HG02759 (cell line): Measurements from ENCODE around the gene AQP3.
A peak's percentile ranks its signal among the peaks of the same experiment; 100 is the strongest.
"Not testable (repeated sequence)": the region's sequence is repeated elsewhere in the genome, so short reads cannot be mapped to it uniquely, and the experiment has no call there.

Source experiments
- ATAC-seq: cut with Tn5 transposase; IDR thresholded peaks from one replicate; pipeline ENCODE4 v1.9.1; 2021; ENCODE audit warnings: mild to moderate bottlenecking, moderate library complexity; ENCODE audit not compliant: unreplicated experiment

AQP3 gene

DNA sequence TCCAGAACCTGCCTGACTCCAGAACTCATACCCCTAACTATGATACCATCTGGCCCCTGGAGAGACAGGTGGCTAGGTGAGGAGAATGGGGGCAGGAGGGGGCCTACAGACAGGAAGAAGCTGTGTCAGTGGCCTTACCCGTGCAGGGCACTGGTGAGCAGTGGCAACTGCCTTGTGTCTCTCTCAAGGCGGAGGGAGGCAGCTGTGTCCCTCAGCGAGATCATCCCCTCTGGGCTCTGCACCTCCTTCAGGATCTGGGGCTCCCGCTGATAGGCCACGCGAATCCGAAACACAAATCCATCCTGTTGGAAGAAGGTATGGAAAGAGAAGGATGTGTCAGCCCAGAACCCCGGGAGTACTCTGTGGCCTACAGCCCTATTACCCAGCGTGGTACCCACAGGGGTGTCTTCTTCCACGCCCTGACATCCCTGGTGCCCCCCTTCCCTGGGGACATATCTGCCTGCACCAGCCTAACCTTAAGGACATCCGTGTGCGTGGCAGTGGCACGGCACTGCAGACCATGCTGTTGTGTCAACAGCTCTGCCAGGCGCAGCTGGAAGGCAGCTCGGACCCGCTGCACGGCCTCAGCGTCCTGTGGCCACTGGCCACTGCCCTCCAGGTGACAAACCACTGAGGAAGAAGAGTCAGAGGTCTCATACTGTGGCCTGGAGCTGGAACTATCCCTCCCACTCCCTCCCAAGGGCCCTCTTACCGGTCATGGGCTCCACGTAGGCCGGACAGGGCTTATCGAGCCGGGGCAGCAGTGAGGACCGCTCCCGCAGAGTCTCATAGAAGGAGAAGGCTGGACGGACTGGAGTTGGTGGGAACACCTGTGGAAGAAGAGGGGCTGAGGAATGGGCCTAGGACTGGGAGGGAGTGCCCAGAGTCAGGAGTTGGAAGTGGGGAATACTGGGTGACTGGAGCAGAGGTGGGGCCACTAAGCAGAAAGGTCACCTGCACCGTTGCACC lies 18.5 kb upstream of the AQP3 start:
- ATAC-seq = no peak

DNA sequence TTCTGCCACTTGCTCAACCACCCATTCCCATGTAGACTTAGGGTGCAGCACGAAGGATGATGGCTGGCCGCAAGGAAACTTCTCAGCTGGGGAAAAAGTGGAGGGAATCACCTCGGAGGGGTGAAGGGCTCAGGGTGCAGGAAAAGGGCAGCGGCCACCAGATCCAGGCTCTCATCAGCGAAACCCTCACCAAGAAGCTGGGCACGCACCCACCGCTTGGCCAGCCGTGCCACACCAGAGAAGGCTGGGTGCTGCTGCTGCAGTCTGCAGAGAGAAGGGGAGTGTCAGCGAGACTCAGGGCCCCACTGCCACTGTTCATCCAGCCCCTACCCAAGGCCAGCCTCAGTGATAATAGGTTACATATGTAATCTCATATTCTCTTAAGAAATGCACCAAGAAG lies 17.7 kb upstream of the AQP3 start:
- no peak for ATAC-seq

DNA sequence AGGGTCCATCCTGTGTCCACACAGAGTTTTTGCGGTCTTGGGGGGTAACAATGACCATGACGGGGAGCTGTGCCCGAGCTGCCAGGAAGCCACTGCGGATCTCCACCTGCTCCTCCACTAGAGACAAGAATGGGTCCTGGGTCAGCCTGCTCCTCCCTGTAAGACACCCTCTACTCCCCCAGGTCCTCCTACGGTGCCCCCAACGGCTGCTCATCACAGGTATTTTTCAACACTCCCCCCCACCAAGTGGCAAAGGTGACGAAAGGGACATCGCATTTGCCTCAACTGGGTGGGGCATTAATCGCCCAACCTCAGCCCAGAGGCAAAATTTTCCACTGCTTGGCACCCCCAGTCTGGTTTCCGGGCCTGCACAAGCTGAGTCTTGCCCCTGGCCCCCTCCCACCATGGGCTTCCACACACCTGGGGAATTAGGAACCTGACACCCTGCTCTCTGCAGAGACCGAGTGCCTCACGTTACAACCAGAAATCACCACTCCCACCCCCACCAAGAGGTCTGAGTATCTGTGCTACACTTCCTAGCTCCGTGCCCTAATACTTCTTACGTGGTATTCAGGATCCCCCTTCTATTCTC lies 16.7 kb upstream of the AQP3 start:
- ATAC-seq = no peak

DNA sequence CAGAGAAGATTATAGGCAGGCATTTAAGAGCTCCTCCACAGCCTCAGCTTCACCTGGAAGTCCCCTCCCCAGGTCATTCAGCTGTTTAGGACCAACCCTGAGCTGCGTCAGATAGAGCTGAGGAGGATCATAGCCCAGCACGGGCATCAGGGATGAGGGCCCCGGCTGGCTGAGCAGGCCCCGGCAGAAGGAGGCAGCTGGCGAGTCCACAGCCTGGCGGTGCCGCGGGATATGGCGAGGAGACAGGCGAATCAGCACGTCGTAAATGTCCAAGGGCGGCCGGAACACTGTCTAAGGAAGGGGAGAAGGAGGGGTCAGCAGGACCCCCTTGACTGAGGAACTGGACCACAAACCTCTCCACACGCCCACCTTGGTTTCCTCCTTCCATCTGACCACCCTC lies 15.8 kb upstream of the AQP3 start:
- no peak for ATAC-seq

DNA sequence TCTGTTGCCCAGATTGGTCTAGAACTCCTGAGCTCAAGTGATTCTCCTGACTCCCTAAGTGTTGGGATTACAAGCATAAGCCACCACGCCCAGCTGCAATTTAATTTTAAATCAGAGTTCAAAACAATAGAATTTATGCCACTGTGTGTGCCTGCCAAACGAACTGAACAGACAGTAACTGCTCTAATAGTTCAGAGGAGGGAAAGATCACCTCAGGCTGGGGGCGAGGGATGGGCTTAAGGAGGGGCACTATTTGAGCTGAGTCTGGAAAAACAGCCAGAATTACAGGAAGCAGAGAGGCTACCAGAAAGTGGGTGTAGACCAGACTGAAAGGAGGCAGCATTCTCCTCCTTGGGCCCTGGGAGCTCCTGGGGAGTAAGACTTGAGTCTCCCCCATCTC lies 14.1 kb upstream of the AQP3 start:
- ATAC-seq = no peak

DNA sequence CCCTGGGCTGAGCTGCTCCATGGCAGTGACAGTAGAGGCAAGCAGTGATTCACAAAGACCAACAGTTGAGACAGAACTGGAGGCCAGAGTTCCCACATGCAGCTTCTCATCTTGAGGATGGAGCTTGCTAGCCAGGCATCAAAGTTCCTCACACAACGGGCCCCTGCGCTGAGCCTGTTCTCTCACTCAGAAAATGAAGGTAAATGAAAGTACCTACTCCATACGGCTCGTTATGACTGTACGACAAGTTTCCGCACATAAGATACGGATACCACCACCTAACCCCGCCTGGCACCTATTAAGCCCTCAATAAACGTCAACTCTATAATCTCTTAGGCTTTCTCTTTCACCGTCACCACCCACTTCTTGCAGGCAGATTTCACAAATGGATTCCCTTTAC lies 13.5 kb upstream of the AQP3 start:
- no peak for ATAC-seq

DNA sequence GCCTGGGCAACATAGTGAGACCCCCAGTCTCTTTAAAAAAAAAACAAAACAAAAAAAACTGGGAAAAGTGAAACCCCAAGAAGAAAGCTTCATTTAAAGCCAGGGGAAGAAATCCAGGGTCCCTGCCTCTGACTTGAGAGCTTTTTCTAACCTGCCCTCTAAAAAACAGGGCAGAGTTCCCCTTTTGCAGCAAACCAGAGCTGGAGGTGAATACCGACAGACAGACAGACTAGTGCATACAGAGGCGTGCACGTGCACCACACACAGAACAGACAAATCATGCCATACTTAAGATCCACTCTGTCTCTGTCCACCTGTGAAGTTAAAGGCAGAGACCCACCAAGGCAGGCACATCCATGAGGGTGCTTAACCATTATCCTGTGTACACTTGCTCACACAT lies 11.7 kb upstream of the AQP3 start:
- no peak for ATAC-seq

DNA sequence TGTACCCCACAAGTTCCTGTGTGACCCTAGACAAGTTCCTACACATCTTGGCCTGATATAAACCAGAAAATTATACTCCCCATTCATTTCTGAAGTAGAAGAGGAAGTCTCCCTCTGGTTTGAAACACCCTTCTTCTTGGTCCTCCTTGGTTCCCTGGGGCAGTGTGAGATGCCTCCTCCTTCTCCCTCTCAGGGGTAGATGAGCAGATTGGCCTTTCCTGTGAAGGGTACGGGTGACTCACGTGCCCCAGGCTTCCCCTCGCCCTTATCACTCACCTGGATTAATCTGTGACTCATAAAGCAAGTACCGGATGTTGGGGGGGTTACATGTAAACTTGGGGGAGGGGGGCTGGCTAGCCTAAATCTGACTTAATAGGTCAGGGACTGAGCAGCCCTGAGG lies 11.1 kb upstream of the AQP3 start:
- ATAC-seq = no peak

DNA sequence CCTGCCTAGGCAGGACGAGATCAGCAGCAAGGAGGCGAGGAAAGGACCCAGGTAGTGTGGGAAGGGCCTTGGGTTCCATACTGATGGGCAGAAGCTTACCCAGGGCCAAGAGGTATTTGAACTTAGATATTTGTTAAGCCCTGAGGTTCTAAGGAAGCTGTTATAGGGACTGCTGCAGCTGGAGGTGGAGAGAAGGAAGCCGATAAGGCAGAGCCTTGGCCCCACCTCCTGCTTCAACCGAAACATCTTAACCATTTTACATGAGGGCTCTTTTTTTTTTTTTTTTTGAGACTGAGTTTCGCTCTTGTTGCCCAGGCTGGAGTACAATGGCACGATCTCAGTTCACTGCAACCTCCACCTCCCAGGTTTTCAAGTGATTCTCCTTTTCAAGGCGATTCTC lies 8.6 kb upstream of the AQP3 start:
- ATAC-seq = no peak

DNA sequence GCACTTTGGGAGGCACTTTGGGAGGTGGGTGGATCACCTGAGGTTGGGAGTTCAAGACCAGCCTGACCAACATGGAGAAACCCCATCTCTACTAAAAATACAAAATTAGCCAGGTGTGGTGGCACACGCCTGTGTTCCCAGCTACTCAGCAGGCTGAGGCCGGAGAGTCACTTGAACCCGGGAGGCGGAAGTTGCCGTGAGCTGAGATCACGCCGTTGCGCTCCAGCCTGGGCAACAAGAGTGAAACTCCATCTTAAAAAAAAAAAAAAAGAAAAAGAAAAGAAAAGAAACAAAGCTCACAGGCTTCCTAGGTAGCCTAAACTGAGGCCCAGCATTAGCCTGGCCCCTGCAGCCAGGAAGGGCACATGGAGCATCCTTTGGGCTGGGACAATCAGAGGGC lies 8.1 kb upstream of the AQP3 start:
- not testable (repeated sequence) for ATAC-seq

DNA sequence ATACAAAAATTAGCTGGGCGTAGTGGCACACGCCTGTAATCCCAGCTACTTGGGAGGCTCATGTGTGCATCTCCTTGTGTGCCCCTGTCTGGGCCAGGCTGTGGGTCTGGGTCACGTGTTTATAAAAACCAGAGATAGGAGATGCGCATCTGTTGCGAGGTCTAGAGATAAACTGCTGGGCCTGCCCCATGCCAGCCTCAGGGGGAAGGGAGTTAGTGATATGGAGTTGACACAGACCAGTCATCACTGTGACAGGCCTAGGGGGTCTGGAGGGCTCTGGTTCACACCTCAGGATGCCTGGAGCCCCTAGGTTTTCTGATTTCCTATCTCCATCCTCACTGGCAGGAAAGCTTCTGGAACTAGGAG lies 7.3 kb upstream of the AQP3 start:
- not testable (repeated sequence) for ATAC-seq

DNA sequence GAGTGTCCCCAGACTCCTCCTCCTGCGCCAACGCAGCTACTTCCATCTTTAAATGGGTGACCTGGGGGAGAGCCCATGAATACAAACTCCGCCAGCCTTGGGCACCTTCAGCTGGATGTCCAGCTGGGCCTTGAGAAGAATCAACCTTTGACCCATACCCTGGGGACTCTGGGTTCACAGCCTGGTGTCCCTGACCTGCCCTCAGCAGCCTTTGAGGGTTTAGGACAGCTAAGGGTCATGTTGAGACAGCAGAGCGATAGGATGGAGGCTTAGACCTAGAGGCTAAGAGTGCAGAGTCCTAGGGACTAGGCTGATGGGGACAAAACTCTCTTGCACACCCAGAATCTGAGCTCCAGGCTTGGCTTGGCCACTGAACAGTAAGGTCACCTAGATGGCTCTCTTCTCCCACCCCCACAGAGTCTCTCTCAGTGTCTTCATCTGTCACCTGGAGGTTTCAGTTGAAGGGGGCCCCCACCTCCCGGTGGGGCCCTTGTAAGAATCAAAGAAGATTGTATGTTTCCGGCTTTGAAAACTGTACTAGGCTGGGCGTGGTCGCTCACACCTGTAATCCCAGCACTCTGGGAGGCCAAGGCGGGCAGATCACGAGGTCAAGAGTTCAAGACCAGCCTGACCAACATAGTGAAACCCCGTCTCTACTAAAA lies 6.7 kb upstream of the AQP3 start:
- no peak for ATAC-seq

DNA sequence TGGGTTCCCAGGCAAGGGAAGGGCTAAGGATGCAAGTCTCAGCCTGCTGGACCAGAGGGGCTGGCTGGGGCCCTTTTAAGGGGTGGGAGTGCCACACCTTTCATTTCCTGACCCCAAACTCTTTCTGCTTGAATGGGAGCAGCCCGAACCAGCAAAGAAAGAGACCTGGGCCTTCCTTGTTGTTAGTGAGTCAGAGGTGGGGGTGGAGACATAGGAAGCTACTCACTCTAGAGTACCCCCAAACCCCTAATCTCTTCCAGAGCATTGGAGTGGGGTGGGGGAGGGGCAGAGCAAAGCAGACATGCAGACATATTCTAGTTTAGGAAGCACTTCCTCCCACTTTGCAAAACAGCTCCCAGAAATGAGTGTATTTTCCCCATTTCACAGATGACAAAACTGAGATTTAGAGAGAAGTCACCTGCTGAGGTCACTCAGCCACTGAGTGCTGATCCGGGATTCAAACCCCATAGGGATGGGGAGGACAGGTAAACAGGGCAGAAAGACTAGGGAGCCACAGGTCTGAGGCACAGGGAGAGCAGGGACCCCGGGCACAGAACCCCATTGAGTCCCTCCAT lies 6.0 kb upstream of the AQP3 start:
- ATAC-seq = no peak

DNA sequence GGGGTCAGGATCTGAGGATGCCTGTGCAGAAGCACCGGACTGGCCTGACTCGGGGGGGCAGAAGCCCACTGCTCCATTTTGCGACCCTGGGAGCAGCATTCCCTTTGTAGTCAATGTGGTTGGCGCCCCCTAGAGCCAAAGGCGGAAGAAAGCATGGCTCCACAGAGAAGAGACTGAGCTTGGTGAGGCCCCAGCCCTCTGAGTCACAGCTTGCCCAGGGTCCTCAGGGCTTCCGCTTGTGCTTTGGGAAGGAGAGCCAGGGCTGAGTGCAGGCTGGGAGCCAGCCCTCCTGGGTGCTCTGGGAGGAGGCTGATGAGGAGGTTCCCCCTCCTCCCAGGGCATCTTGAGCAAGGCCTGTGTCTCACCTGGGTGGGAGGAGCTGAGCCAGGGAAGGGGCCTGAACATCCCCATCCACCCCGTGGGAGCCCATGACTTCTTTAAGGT lies 5.5 kb upstream of the AQP3 start:
- no peak for ATAC-seq

DNA sequence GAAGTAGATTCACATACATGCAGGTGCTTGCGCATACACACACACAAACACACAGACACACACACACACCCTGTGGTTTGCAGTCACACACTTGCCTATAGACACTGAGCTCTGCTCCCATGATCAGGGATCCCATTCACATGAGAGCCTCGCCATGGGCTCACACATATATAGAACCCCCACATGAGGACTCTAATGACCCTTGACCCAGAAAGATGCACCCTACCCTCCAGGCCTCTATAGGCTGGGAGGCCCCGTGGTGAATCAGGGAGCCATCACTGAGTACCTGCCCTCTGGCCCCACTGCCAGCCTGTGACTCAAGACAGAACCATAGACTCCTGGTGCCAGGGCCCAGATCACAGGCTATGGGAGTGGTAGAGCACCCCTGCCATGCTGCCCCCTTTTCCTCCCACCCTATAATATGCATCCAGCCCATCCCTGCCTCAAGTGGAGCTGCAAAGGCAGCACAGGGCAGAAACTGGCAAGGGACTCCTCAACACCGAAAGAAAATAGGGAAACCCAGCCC lies 3.3 kb upstream of the AQP3 start:
- ATAC-seq = no peak

DNA sequence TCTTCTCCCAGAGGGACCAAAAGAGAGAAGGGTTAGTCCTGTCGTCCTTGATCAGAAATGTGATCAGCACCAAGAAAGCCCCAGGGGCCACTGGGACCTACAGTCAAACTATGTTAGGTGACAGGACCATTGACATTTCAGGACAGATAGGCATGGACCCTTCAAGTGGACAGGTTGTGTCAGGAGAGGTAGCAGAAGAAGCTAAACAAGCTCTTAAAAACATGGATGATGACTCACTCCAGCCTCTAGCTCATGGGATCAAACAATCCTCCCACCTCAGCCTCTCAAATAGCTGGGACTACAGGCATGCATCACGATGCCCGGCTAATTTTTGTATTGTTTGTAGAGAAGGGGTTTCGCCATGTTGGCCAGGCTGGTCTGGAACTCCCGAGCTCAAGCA lies 2.3 kb upstream of the AQP3 start:
- no peak for ATAC-seq

DNA sequence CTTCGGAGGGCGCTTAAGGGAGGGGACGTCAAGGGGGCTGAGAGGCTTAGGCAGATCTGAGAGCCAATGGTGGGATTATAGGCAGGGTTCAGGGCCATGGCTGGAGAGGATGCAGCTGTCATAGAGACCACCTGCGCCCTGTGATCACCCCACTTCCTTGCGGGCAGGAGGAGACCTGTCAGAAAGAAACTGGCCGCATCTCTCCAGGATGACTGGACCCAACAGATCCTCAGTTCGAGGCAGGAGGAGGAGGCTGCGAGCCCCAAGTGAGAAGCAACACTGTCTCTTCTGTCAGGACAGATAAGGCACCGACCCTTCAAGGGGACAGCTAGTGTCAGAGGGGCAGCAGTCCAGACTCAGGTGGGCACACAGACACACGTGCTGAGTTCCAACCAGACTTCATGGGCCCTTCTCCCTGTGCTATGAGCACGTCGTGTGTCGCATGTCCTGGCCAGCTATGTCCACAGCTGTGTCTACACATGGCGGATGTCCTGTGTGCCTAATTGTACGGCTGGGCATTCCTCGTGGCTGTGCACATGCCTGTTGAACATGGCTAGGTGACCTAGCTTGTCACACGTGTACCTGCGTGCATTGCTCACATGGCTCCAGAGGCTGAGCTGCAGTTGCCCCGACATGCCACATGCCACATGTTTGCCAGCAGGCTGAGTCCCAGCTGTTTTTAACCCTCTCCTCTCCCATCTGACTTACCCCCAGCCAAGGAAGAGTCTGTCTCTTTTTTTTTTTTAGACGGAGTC lies 583 bp upstream of the AQP3 start:
- ATAC-seq = no peak

DNA sequence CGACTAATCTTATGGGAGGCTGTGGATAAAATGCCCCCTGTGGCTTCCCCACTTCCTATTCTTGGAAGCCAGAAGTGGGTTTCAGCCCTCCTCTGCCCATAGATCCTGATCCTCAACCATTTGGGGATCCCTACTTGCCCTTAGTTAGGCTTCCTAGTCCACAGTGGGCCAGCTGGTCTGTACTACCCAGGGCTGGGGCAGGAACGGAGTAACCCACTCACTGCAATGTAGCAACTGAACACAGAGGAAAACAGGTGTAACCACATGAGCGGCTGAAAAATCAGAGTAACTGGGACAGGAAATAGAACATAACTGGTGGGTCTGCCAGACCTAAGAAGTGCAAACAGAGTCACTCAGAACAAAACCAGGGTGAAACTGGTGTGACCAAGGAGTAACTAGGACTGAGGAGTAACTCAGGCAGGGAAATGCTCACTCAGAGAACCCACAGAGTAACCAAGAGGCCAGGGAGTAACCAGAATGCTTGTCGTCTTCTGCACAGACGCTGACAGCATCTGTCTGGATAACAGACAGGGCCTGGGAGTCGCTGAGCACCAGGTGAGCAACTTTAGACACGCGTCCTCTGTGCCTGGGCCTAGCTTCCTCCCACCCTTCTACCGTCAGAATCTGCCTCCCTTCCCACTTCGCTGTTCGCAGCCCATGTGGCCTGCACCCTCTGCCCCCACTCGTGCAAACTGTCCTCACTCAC lies 1.0 kb downstream of the AQP3 start:
- peak; percentile 84 for ATAC-seq

DNA sequence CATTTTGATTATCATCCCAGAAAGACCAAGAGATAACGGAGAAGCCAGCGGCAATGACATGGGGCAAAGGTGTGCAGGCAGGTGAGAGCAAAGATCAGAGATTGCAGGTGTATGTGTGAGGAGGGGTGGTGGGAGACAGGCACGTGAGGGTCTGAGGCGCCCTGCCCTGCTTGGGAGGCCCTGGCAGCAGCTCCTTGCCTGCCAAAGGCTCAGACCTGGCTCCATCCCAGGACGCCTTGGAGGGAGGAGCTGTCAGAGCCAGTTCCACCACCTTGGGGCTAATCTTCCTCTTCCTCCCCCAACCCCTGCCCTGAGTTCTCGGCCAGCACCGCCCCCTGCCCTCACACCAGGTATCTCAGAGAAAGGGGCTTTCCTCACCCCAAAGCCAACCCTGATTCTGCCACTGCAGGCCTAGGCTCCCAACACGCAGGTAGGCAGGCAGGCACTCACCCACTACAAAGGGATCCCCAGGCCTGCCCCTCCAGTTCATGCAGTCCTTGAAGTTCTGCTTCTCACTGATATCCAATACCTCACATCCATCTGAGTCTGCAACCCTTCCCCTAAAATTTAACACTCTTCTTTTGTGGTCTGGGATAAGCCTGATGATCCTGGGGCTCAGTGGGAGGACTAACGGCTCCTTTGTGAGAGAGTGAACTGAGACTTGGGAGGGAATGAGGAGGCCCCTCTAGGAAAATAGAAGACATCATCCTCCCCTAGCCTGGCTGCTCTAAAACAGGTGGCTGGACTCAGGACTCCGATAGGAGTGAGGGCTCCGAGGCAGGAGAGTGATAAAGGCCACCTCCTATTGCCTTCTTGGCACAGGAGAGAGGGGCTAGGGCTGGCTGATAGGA lies 1.8 kb downstream of the AQP3 start:
- no peak for ATAC-seq
